Tracheal epithelial cell (primary cell): ENCODE measurements around the gene RILPL1. TPM values are rescaled to one million over a fixed set of nuclear protein-coding genes. Genes with fewer than 3 reads are reported as not detected.

Experiments used
- total RNA-seq: library from RNA; depleted of rRNA; stranded (reverse); fragments of >200 nt; gene quantifications from 2 replicates; pipeline ENCODE4 v1.2.1, GENCODE V29; 2014

Gene RILPL1
- total RNA-seq, result 5.3 and 6.4 TPM in 2 replicates

DNA sequence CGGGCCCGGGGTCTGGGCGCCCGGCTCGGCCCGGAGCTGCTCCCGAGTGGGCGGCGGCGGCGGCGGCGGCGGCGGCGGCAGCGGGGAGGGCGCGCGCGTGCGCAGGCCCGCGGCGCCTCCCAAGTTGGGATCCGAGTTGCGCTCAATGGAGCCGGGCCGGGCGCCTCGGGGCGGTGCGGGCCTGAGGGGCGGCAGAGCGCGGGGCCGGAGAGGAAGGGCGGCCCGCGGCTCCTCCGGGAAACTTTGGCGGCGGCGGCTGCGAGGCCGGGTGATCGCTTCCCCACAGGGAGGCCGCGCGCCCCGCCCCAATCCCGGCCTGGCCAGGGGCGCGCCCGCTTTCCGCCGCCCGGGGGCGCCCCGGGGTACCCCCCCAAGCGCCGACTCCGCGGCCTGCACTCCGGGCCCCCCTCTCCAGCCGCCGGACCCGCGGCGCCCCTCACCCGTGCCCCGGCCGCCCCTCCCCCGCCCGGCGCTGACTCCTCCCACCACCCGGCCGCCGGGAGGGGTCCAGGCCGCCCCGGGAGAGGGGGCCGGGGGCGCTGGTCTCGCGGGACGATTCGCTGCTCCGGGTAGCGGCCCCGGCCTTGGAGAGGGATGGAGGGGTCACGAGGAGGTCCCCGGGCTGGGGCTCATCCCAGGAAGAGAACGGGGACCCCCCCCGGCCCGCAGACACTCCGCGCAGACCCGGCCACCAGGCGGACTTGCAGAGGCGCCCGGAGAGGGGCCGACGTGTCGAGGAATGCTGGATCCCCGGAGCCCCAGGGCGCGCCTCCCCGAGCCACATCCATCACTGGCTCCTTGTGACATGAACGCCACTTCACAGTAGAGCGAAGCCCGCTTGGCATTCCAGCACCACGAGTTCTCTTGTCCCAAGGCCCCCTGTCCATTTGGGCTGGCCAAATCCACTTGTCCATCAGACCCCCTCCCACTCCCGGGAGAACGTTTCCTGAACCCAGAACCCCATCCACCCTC lies at the start of gene RILPL1:
TSS of gene RILPL1 (minus strand) at position 48 of the 972 bp plus-strand sequence. CDS start 237 bp downstream, outside the sequence.

DNA sequence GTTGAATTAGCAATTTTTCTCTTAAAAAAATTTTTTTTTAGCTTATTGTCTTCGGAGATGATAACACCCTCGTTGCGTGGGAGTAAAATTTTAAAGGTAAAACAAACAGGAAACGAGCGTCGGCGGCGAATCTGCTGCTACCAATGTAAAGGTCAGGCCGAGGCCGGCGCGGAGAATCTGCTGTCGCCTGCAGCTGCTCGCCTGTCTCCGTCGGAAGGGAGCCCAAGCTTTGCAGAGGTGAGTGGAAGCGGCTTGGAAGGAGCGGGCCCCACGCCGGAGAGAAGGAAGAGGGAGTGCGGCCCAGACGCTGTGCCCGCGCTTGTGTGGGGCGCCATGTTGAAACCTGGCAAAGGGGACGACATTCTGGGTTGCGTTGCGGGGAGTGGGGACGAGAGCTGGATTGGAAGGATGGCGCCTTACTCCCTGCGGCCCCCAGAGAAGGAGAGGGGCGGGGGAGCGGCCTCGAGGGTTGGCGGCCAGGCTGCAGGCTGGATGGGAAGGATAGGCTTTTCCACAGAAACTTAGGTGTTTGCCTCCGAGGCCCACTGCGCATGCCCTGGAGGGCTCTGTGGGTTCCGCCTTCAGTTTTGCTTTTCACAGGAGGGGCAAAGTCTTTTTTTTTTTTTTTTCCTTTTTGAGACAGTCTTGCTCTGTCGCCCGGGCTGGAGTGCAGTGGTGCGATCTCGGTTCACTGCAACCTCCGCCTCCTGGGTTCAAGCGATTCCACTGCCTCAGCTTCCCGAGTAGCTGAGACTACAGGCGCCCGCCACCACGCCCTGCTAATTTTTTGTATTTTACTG lies 75.3 kb downstream of the RILPL1 start, which contains the start of gene SNRNP35:
TSS of gene SNRNP35 (plus strand) at position 160 of the 800 bp plus-strand sequence. CDS start 7,402 bp downstream, outside the sequence.

GRCh38 chr12:123436017-123436964 lies 97.2 kb downstream of the RILPL1 start, which contains the start of gene RILPL2:
RILPL2 (minus strand) TSS chr12:123436684; CDS start chr12:123436420, 264 bp downstream.

Other genes with a start within 250 kb of the RILPL1 start
- 23.9 and 26.9 TPM in 2 replicates for gene SBNO1, start 168.9 kb downstream of the RILPL1 start, total RNA-seq
- gene KMT5A, start 149.6 kb downstream of the RILPL1 start, total RNA-seq, result 38.1 and 46.0 TPM in 2 replicates
- 3.0 and 3.9 TPM in 2 replicates for gene RILPL2, start 97.0 kb downstream of the RILPL1 start, total RNA-seq
- gene SNRNP35, start 75.6 kb downstream of the RILPL1 start, total RNA-seq, result 8.9 and 9.2 TPM in 2 replicates
- 383 and 386 TPM in 2 replicates for gene TMED2, start 50.8 kb upstream of the RILPL1 start, total RNA-seq
- gene DDX55, start 68.4 kb upstream of the RILPL1 start, total RNA-seq, result 15.2 and 25.6 TPM in 2 replicates
- 62.2 and 72.3 TPM in 2 replicates for gene EIF2B1, start 100.0 kb upstream of the RILPL1 start, total RNA-seq
- 61.4 and 68.0 TPM in 2 replicates for gene GTF2H3, start 100.1 kb upstream of the RILPL1 start, total RNA-seq
- gene TCTN2, start 137.4 kb upstream of the RILPL1 start, total RNA-seq, result 3.1 and 3.2 TPM in 2 replicates
- gene ATP6V0A2, start 178.6 kb upstream of the RILPL1 start, total RNA-seq, result 17.3 and 36.1 TPM in 2 replicates
- under 0.01 TPM in 2 replicates for gene DNAH10, start 228.6 kb upstream of the RILPL1 start, total RNA-seq